GM19397 (cell line): ENCODE results near the gene TOMM22.

Source experiments
- ATAC-seq: cut with Tn5 transposase; IDR thresholded peaks from one replicate; pipeline ENCODE4 v1.9.1; 2021; ENCODE audit warnings: mild to moderate bottlenecking, moderate library complexity; ENCODE audit not compliant: unreplicated experiment

The TOMM22 gene

GRCh38 chr22:38733329-38733723 is 51.6 kb downstream of the TOMM22 start:
- no peak for ATAC-seq

- no peak for ATAC-seq
Observed at GRCh38 chr22:38733724-38734381, 52.1 kb downstream of the TOMM22 start.

GRCh38 chr22:38734421-38735100 is 52.8 kb downstream of the TOMM22 start:
- no peak for ATAC-seq
